Cardiac fibroblast (primary cell): ENCODE results near the gene CASZ1.

Experiments
- DNase-seq, 2 donors: peaks; one replicate each; pipeline versions ENCODE4 v3.0.0 to v3.0.0-alpha.2; 2010; ENCODE audit warnings: low read depth in 2 of 2
- H3K4me3 ChIP-seq, 2 donors: replicated peaks in 1 of 2; 1 replicate in 1 of 2; 2 replicates in 1 of 2; pipeline ENCODE4 v1.5.1; 2011; ENCODE audit warnings: low read depth in 2 of 2, low read length in 2 of 2, mild to moderate bottlenecking in 2 of 2, moderate library complexity in 1 of 2
- TF ChIP-seq, protein P1 (sequence below): IDR thresholded peaks from one replicate; pipeline ENCODE4 v1.5.1; 2011; ENCODE audit warnings: low read depth, mild to moderate bottlenecking, low read length, inconsistent platforms

The CASZ1 gene

DNA sequence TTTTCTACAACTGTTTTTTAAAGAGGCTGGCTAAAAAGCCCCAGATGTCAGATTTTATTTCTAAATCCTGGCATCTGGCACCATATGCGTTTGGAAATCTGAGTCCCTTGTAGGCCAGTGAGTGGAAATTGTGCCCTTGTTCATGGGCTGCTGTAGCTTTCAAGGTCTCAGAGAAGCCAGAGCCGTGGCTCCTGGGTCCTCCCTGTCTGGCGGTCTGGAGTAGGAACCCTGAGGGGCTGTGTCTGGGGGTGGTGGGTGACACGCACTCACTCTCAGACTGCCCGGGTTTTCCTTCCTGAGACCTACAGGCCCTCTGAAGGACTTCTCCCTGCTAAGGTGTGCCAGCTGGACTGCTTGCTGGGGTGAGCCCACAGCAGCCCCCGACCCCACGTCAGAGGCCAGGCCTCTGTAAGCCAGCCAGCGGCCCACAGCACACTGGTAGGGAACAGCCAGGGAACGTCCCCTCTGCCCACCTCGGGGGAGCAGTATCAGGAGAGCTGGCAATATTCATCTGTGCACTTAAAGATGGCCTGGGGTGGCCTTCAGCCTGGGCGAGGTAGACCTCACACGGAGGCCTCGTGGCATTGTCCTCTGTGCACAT, 170.2 kb downstream of the CASZ1 start:
- no peak for DNase-seq
- TF ChIP-seq, protein P1, sequence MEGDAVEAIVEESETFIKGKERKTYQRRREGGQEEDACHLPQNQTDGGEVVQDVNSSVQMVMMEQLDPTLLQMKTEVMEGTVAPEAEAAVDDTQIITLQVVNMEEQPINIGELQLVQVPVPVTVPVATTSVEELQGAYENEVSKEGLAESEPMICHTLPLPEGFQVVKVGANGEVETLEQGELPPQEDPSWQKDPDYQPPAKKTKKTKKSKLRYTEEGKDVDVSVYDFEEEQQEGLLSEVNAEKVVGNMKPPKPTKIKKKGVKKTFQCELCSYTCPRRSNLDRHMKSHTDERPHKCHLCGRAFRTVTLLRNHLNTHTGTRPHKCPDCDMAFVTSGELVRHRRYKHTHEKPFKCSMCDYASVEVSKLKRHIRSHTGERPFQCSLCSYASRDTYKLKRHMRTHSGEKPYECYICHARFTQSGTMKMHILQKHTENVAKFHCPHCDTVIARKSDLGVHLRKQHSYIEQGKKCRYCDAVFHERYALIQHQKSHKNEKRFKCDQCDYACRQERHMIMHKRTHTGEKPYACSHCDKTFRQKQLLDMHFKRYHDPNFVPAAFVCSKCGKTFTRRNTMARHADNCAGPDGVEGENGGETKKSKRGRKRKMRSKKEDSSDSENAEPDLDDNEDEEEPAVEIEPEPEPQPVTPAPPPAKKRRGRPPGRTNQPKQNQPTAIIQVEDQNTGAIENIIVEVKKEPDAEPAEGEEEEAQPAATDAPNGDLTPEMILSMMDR, result no peak
- no peak overlapping the region for H3K4me3 ChIP-seq

DNA sequence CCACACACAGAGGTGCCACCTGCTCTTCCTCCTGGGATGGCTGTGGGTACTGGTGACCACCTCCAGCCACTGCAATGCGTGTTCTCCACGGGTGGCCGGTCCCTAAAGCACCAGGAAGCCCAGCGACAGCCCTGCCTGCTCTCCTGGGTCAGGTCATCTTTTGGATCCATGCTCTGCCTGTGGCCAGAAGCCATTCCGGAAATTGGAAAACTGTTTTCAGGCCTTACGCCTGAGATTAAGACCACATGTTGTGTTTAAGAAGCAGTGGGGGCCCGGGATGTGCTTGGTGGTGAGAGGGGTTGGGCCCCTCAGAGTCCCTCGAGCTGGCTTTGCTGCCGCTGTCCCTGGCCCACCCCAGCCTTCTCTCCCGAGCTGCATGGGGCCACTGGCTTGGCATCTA, 170.9 kb downstream of the CASZ1 start:
- TF ChIP-seq, protein P1, result no peak
- no peak overlapping the region for H3K4me3 ChIP-seq
- no peak for DNase-seq

GRCh38 chr1:10625076-10625475, 171.4 kb downstream of the CASZ1 start:
- no peak for DNase-seq
- no peak overlapping the region for H3K4me3 ChIP-seq
- TF ChIP-seq, protein P1, result no peak

GRCh38 chr1:10624256-10625050, 172.0 kb downstream of the CASZ1 start:
- TF ChIP-seq, protein P1, result no peak
- no peak for DNase-seq
- no peak overlapping the region for H3K4me3 ChIP-seq

- no peak overlapping the region for H3K4me3 ChIP-seq
- no peak for DNase-seq
- TF ChIP-seq, protein P1, result no peak
Measured at GRCh38 chr1:10623686-10624145, 172.7 kb downstream of the CASZ1 start.

- TF ChIP-seq, protein P1, result no peak
- H3K4me3 ChIP-seq, result no peak overlapping the region
- DNase-seq, result no peak
Measured at GRCh38 chr1:10622910-10623685, 173.3 kb downstream of the CASZ1 start.
